NCI-H128 (cell line): ENCODE results near the gene PPP2R5A.

Experiments used
- DNase-seq: peaks from one replicate; lab custom pipeline; 2025; ENCODE audit not compliant: unreplicated experiment; lab: John Stamatoyannopoulos, UW

PPP2R5A gene

GRCh38 chr1:212284744-212285684, at the start of gene PPP2R5A:
PPP2R5A (plus strand) TSS chr1:212285410; CDS start chr1:212286111, 701 bp downstream.
- peak; percentile 99 for DNase-seq

- no peak for DNase-seq
Observed at GRCh38 chr1:212235857-212236256, 49.4 kb upstream of the PPP2R5A start.

GRCh38 chr1:212236664-212237220, 48.5 kb upstream of the PPP2R5A start:
- no peak for DNase-seq

GRCh38 chr1:212237651-212238050, 47.6 kb upstream of the PPP2R5A start:
- no peak for DNase-seq

GRCh38 chr1:212238552-212238951, 46.7 kb upstream of the PPP2R5A start:
- DNase-seq: no peak

GRCh38 chr1:212241501-212241900, 43.7 kb upstream of the PPP2R5A start:
- no peak for DNase-seq

GRCh38 chr1:212241957-212242287, 43.3 kb upstream of the PPP2R5A start:
- no peak for DNase-seq

GRCh38 chr1:212242288-212242984, 42.8 kb upstream of the PPP2R5A start:
- DNase-seq: no peak

- DNase-seq: no peak
Observed at GRCh38 chr1:212242985-212243308, 42.3 kb upstream of the PPP2R5A start.

GRCh38 chr1:212244441-212244840, 40.8 kb upstream of the PPP2R5A start:
- no peak for DNase-seq

GRCh38 chr1:212247179-212247721, 38.0 kb upstream of the PPP2R5A start:
- DNase-seq: no peak

GRCh38 chr1:212247988-212248387, 37.2 kb upstream of the PPP2R5A start:
- DNase-seq: no peak

- DNase-seq: no peak
Observed at GRCh38 chr1:212254853-212255363, 30.3 kb upstream of the PPP2R5A start.

GRCh38 chr1:212255705-212256307, 29.4 kb upstream of the PPP2R5A start:
- DNase-seq: no peak

GRCh38 chr1:212256369-212256768, 28.8 kb upstream of the PPP2R5A start:
- DNase-seq: no peak

GRCh38 chr1:212257157-212257556, 28.1 kb upstream of the PPP2R5A start:
- no peak for DNase-seq

GRCh38 chr1:212259693-212260480, 25.3 kb upstream of the PPP2R5A start:
- DNase-seq: no peak

GRCh38 chr1:212260557-212261355, 24.5 kb upstream of the PPP2R5A start:
- no peak for DNase-seq

- no peak for DNase-seq
Observed at GRCh38 chr1:212261361-212261929, 23.8 kb upstream of the PPP2R5A start.
